ENCODE results near the gene HDAC6. TPM values are rescaled to one million over a fixed set of nuclear protein-coding genes. Genes with fewer than 3 reads are reported as not detected.

The HDAC6 gene
- total and polyA plus RNA-seq, 2 donors (not counting 3 experiments of a cell fraction or from before 2014, with no cell fraction given), result 43.7 to 58.4 TPM

GRCh38 chrX:48786825-48787504, 14.9 kb upstream of the HDAC6 start:
- no peaks in the 10 kb centered on the region for H3K36me3 ChIP-seq (ENCODE audit: control insufficient read depth in 2 of 2, extremely low read depth in 1 of 2, insufficient read depth in 2 of 2, low read length in 2 of 2)
- H3K9ac ChIP-seq (replicated peaks; ENCODE audit: extremely low read depth, insufficient read depth, low read length), result no peak overlapping the region
- dilution Hi-C loops (cut with MboI; ENCODE audit: extremely low pct_ligation_motif_present, low sequenced_read_pairs), result no loop called here
- H3K4me2 ChIP-seq (ENCODE audit: insufficient read depth, low read length), result no peak overlapping the region
- no peaks in the 10 kb centered on the region for H3K27me3 ChIP-seq (ENCODE audit: control insufficient read depth in 2 of 2, insufficient read depth in 2 of 2, low read length in 2 of 2)
- no peak overlapping the region for H3K27ac ChIP-seq (ENCODE audit: insufficient read depth, low read depth, low read length)
- H3K9me3 ChIP-seq (replicated peaks; ENCODE audit: control insufficient read depth, insufficient read depth, low read length), result no peaks in the 10 kb centered on the region
- TF ChIP-seq POLR2AphosphoS5 (IDR thresholded peaks at IDR 0.05; ENCODE audit: insufficient read depth, low read depth, low read length), result no peak
- TF ChIP-seq MAX (IDR thresholded peaks at IDR 0.05; ENCODE audit: insufficient read depth, insufficient read length), result no peak
- no peak for TF ChIP-seq JUN (IDR thresholded peaks at IDR 0.05; ENCODE audit: borderline replicate concordance, insufficient read depth, insufficient read length, low read depth)
- no peak for TF ChIP-seq FOS (IDR thresholded peaks at IDR 0.05; ENCODE audit: borderline replicate concordance, insufficient read depth, low read length)
- no peak for TF ChIP-seq CTCF (IDR thresholded peaks at IDR 0.05; ENCODE audit: extremely low read depth in 1 of 2, insufficient read depth in 1 of 2, low read depth in 1 of 2, low read length in 2 of 2)
- TF ChIP-seq GATA2 (IDR thresholded peaks at IDR 0.05; ENCODE audit: insufficient read depth, insufficient read length, low read depth, low read length), result no peak
- no peak for TF ChIP-seq EZH2 (IDR thresholded peaks at IDR 0.05; ENCODE audit: borderline replicate concordance, low read depth, low read length, severe bottlenecking)
- TF ChIP-seq POLR2A (IDR thresholded peaks at IDR 0.05; ENCODE audit: low read depth, low read length), result no peak
- no peak for TF ChIP-seq MYC (IDR thresholded peaks at IDR 0.05; ENCODE audit: low read depth, low read length)
- H4K20me1 ChIP-seq (replicated peaks; ENCODE audit: control insufficient read depth, extremely low read depth, insufficient read depth, low read length), result no peaks in the 10 kb centered on the region
- no peak overlapping the region for H2AFZ ChIP-seq (ENCODE audit: low read depth, low read length)
- H3K79me2 ChIP-seq (ENCODE audit: control insufficient read depth, insufficient read depth, low read length), result no peaks in the 10 kb centered on the region
- POLR2A ChIA-PET, result no interaction called here
- H3K4me1 ChIP-seq (ENCODE audit: control insufficient read depth, extremely low read depth, insufficient read depth, low read length), result no peaks in the 10 kb centered on the region
- H3K9me1 ChIP-seq (replicated peaks; ENCODE audit: control insufficient read depth, extremely low read depth, insufficient read depth, low read length), result no peaks in the 10 kb centered on the region
- DNase-seq (ENCODE audit: low read depth, low spot score) (no peak), FAIRE-seq (no peak)
- intact Hi-C loops (cut with micrococcal nuclease), result no loop called here
- CTCF ChIA-PET, result no interaction called here
- H3K4me3 ChIP-seq (replicated peaks in 1 of 3; ENCODE audit: insufficient read depth in 1 of 3, low read depth in 1 of 3, low read length in 3 of 3), result no peak overlapping the region
- no TSS peak for BruUV-seq (replicated peaks)
